Tibial nerve (tissue), 3 donors: ENCODE data around the gene RAB17.

ENCODE experiments used
- CTCF ChIP-seq, 5 experiments: fragments of 200-600 bp in 3 of 5; fragments of 450-650 bp in 2 of 5; sonication (generic) in 3 of 5; IDR thresholded peaks; one replicate each; pipeline ENCODE4 v1.5.1; 2016 to 2019; ENCODE audit warnings: antibody characterized with exemption in 5 of 5, mild to moderate bottlenecking in 3 of 5, moderate library complexity in 2 of 5
- POLR2A ChIP-seq, 2 donors: fragments of 450-650 bp; IDR thresholded peaks; one replicate each; pipeline ENCODE4 v1.6.1; 2017; ENCODE audit warnings: antibody characterized with exemption in 2 of 2, mild to moderate bottlenecking in 2 of 2, moderate library complexity in 2 of 2

DNA sequence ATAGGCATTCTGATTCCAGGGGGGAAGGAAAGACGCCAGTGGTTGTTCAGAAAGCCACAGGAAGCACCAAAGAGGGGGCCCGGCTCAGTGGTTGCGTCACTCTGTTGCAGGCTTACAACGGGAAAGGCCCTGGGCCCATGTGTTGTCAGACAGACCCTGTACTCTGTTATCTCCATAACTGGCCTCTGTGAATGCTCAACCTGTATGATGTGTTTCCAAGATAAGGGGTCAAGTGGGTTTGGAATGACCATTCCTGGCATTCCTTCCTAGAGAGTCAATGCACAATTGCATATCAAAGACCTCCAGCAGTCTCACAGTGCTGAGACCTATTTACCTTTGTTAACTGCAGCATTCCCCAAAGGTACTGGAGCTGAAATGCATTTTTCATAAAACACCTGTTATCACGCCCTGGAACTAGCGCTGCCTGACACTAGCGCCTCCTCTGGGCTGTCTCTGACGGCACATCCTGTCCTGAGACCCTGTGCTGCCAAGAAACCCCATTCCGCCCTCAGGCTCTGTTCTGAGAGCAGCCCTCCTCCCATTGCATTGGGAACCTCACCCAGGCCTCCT, 23.7 kb upstream of the RAB17 start:
- no peak for TF ChIP-seq CTCF (IDR thresholded peaks at IDR 0.05)
- TF ChIP-seq POLR2A (IDR thresholded peaks at IDR 0.05): no peak
